Loucy (cell line): Measurements from ENCODE around the gene CHCHD4.

ENCODE experiments used
- H2AFZ ChIP-seq: fragments of 200-600 bp; sonication (generic); 2 replicates; pipeline ENCODE4 v1.6.0; 2016; ENCODE audit warnings: antibody characterized with exemption, mild to moderate bottlenecking, low read length, moderate library complexity
- H3F3A ChIP-seq: fragments of 200-600 bp; 2 replicates; pipeline ENCODE4 v1.6.0; 2016; ENCODE audit warnings: antibody characterized with exemption, low read depth, mild to moderate bottlenecking
- H3K27me3 ChIP-seq: fragments of 200-600 bp; sonication (generic); 2 replicates; pipeline ENCODE4 v1.6.1; 2014; ENCODE audit warnings: low read length, mild to moderate bottlenecking; ENCODE audit not compliant: insufficient read depth, poor library complexity, severe bottlenecking
- H3K36me3 ChIP-seq: fragments of 200-600 bp; sonication (generic); 2 replicates; pipeline ENCODE4 v1.6.1; 2016; ENCODE audit warnings: low read length; ENCODE audit not compliant: insufficient read depth
- H3K4me1 ChIP-seq: fragments of 200-600 bp; sonication (generic); 2 replicates; pipeline ENCODE4 v1.5.1; 2014; ENCODE audit warnings: low read length, mild to moderate bottlenecking; ENCODE audit not compliant: insufficient read depth, poor library complexity, severe bottlenecking
- H3K4me2 ChIP-seq: fragments of 200-600 bp; sonication (generic); 2 replicates; pipeline ENCODE4 v1.6.0; 2014; ENCODE audit warnings: antibody characterized with exemption, low read length, low read depth, mild to moderate bottlenecking; ENCODE audit not compliant: poor library complexity, severe bottlenecking
- H3K4me3 ChIP-seq: fragments of 200-600 bp; sonication (generic); 2 replicates; pipeline ENCODE4 v1.5.1; 2014; ENCODE audit warnings: low read length, mild to moderate bottlenecking, mixed read lengths; ENCODE audit not compliant: poor library complexity, severe bottlenecking
- H3K79me2 ChIP-seq: fragments of 200-600 bp; sonication (generic); 2 replicates; pipeline ENCODE4 v1.6.1; 2014; ENCODE audit warnings: low read length; ENCODE audit not compliant: insufficient read depth
- H3K9ac ChIP-seq: fragments of 200-600 bp; sonication (generic); 2 replicates; pipeline ENCODE4 v1.6.0; 2014; ENCODE audit warnings: mild to moderate bottlenecking, low read depth, low read length, moderate library complexity; ENCODE audit not compliant: poor library complexity, severe bottlenecking
- H3K9me2 ChIP-seq: fragments of 200-600 bp; sonication (generic); replicated peaks from 2 replicates; pipeline ENCODE4 v1.6.1; 2016; ENCODE audit warnings: low read depth, low read length, mixed read lengths
- H3K9me3 ChIP-seq: fragments of 200-600 bp; sonication (generic); 2 replicates; pipeline ENCODE4 v1.6.1; 2014; ENCODE audit warnings: mild to moderate bottlenecking, antibody characterized with exemption, low read length, low read depth; ENCODE audit not compliant: insufficient read depth
- H4K20me1 ChIP-seq: fragments of 200-600 bp; sonication (generic); 2 replicates; pipeline ENCODE4 v1.6.0; 2014; ENCODE audit warnings: antibody characterized with exemption, low read length, mild to moderate bottlenecking; ENCODE audit not compliant: insufficient read depth, poor library complexity, severe bottlenecking
- CTCF ChIP-seq: fragments of 200-600 bp; sonication (generic); conservative IDR thresholded peaks from 2 replicates; pipeline ENCODE4 v1.5.1; 2014; ENCODE audit warnings: mild to moderate bottlenecking, antibody characterized with exemption, low read length
- EZH2phosphoT487 ChIP-seq: fragments of 200-600 bp; IDR thresholded peaks from 2 replicates; pipeline ENCODE4 v1.6.1; 2018; ENCODE audit warnings: antibody characterized with exemption, mild to moderate bottlenecking, moderate library complexity, borderline replicate concordance

The CHCHD4 gene

GRCh38 chr3:14120111-14120920 is 4.4 kb downstream of the CHCHD4 start:
- H3K4me3 ChIP-seq, result peak overlapping the region; percentile 40
- H3K36me3 ChIP-seq, result peaks cover 10% of the 10 kb centered on the region; the same call in 1 of the 2 replicates
- no peak overlapping the region for H2AFZ ChIP-seq
- H3K9me3 ChIP-seq, result no peaks in the 10 kb centered on the region
- H3K9ac ChIP-seq, result peak overlapping the region; percentile 45
- H3K4me1 ChIP-seq, result peaks cover 59% of the 10 kb centered on the region
- H3K9me2 ChIP-seq, result no peaks in the 10 kb centered on the region
- H4K20me1 ChIP-seq, result peaks cover under 1% of the 10 kb centered on the region
- TF ChIP-seq EZH2phosphoT487 (no peak), CTCF (no peak)
- no peaks in the 10 kb centered on the region for H3K27me3 ChIP-seq
- peaks cover 28% of the 10 kb centered on the region for H3K79me2 ChIP-seq
- H3F3A ChIP-seq, result 0 out of 2 replicates have a peak, but pooled peaks cover 4% of the 10 kb centered on the region
- peak overlapping the region; percentile 64 for H3K4me2 ChIP-seq

GRCh38 chr3:14119651-14120050 is 5.0 kb downstream of the CHCHD4 start:
- Histone ChIP-seq H4K20me1 (no peaks in the 10 kb centered on the region), H3K9ac (peak overlapping the region; percentile 45), H3K4me2 (peak overlapping the region; percentile 64), H3K9me3 (no peaks in the 10 kb centered on the region), H3K79me2 (peaks cover 23% of the 10 kb centered on the region), H2AFZ (no peak overlapping the region), H3K36me3 (peaks cover 14% of the 10 kb centered on the region; the same call in 1 of the 2 replicates), H3K4me3 (peak overlapping the region; percentile 40), H3F3A (0 out of 2 replicates have a peak, but pooled peaks cover 4% of the 10 kb centered on the region), H3K4me1 (peaks cover 58% of the 10 kb centered on the region), H3K9me2 (no peaks in the 10 kb centered on the region), H3K27me3 (no peaks in the 10 kb centered on the region)
- TF ChIP-seq EZH2phosphoT487 (no peak), CTCF (no peak)

- Histone ChIP-seq H3K4me3 (peak overlapping the region; percentile 40), H3K27me3 (no peaks in the 10 kb centered on the region), H3K9ac (peak overlapping the region; percentile 45), H2AFZ (no peak overlapping the region; the same call in 1 of the 2 replicates), H3K36me3 (peaks cover 14% of the 10 kb centered on the region; the same call in 1 of the 2 replicates), H4K20me1 (no peaks in the 10 kb centered on the region), H3K4me2 (peak overlapping the region; percentile 64), H3K4me1 (peaks cover 54% of the 10 kb centered on the region), H3K9me3 (no peaks in the 10 kb centered on the region), H3F3A (0 out of 2 replicates have a peak, but pooled peaks cover 4% of the 10 kb centered on the region), H3K79me2 (peaks cover 16% of the 10 kb centered on the region), H3K9me2 (no peaks in the 10 kb centered on the region)
- TF ChIP-seq CTCF, result no peak
- TF ChIP-seq EZH2phosphoT487, result no peak
Measured at GRCh38 chr3:14118400-14119381, 6.0 kb downstream of the CHCHD4 start.
